Suprapubic skin (tissue), 4 donors: ENCODE data around the gene VKORC1. TPM values are rescaled to one million over a fixed set of nuclear protein-coding genes. Genes with fewer than 3 reads are reported as not detected.
"Not testable (repeated sequence)": the region's sequence is repeated elsewhere in the genome, so short reads cannot be mapped to it uniquely, and the experiment has no call there.

Experiments used
- DNase-seq, 2 donors: peaks; one replicate each; pipeline ENCODE4 v3.0.0-alpha.2; 2019; ENCODE audit warnings: low spot score in 2 of 2
- H3K27ac ChIP-seq: fragments of 200-600 bp; sonication (generic); one replicate; pipeline ENCODE4 v1.5.1; 2019
- H3K27me3 ChIP-seq: fragments of 200-600 bp; sonication (generic); one replicate; pipeline ENCODE4 v1.5.1; 2019
- H3K36me3 ChIP-seq: fragments of 200-600 bp; sonication (generic); one replicate; pipeline ENCODE4 v1.5.1; 2019
- H3K4me1 ChIP-seq: fragments of 200-600 bp; sonication (generic); one replicate; pipeline ENCODE4 v1.5.1; 2019
- H3K4me3 ChIP-seq: fragments of 200-600 bp; sonication (generic); one replicate; pipeline ENCODE4 v1.5.1; 2019; ENCODE audit warnings: mild to moderate bottlenecking
- H3K9me3 ChIP-seq: fragments of 200-600 bp; sonication (generic); one replicate; pipeline ENCODE4 v1.5.1; 2019
- CTCF ChIP-seq, 2 donors: fragments of 200-600 bp in 1 of 2; fragments of 450-650 bp in 1 of 2; sonication (generic) in 1 of 2; IDR thresholded peaks; one replicate each; pipeline ENCODE4 v1.5.1; 2016 to 2019; ENCODE audit warnings: antibody characterized with exemption in 2 of 2, mild to moderate bottlenecking in 1 of 2, moderate library complexity in 1 of 2
- EP300 ChIP-seq: sonication (generic); formaldehyde crosslinking; IDR thresholded peaks from one replicate; pipeline ENCODE4 v1.6.1; 2017; ENCODE audit warnings: antibody characterized with exemption
- POLR2A ChIP-seq, 2 donors: fragments of 450-650 bp; IDR thresholded peaks; one replicate each; pipeline ENCODE4 v1.6.1; 2017; ENCODE audit warnings: antibody characterized with exemption in 2 of 2, mild to moderate bottlenecking in 2 of 2, moderate library complexity in 2 of 2
- POLR2AphosphoS5 ChIP-seq, 3 donors: sonication (generic); formaldehyde crosslinking; IDR thresholded peaks; one replicate each; pipeline ENCODE4 v1.6.1; 2017; ENCODE audit warnings: antibody characterized with exemption in 3 of 3
- WGBS: methylation state at CpG from one replicate; pipeline ENCODE4 v1.1.5; 2018; 5-methylcytosine and 5-hydroxymethylcytosine counted together
- total RNA-seq, 4 donors: library from RNA; depleted of rRNA; stranded (reverse); fragments of >200 nt; gene quantifications; one replicate each; pipeline ENCODE4 v1.1.0, GENCODE V29; 2016

Gene VKORC1
- 10 to 100 TPM; 53.8 to 79.3 (median 68.0) TPM for total RNA-seq

GRCh38 chr16:31094424-31095120 lies at the start of gene VKORC1:
TSS of gene VKORC1 (minus strand) at chr16:31094797. CDS start at chr16:31094729, 68 bp downstream.
- H3K4me3 ChIP-seq, result peak within 1 kb of the TSS; percentile 87
- peaks cover 27% of the 10 kb centered on the region for H3K4me1 ChIP-seq
- H3K27me3 ChIP-seq, result no peaks in the 10 kb centered on the region
- no peak for TF ChIP-seq EP300
- peak in 1 of 2 donors; percentile 25 for TF ChIP-seq POLR2A (IDR thresholded peaks at IDR 0.05)
- peak in 2 of 3 donors; percentile 57 to 65 for TF ChIP-seq POLR2AphosphoS5 (IDR thresholded peaks at IDR 0.05)
- H3K36me3 ChIP-seq, result peaks cover 13% of the 10 kb centered on the region
- DNase-seq, result peak; percentile 97
- H3K9me3 ChIP-seq, result no peaks in the 10 kb centered on the region
- peak within 1 kb of the TSS; percentile 86 for H3K27ac ChIP-seq
- 0% methylated on average over 26 of the region's 69 CpGs for WGBS

- no peak overlapping the region for H3K4me3 ChIP-seq
- no peaks in the 10 kb centered on the region for H3K36me3 ChIP-seq
- 83% methylated on average over 8 of the region's 8 CpGs for WGBS
- no peak for TF ChIP-seq POLR2AphosphoS5 (IDR thresholded peaks at IDR 0.05)
- peaks cover 5% of the 10 kb centered on the region for H3K27me3 ChIP-seq
- H3K9me3 ChIP-seq, result no peaks in the 10 kb centered on the region
- no peak overlapping the region for H3K27ac ChIP-seq
- DNase-seq, result no peak
- H3K4me1 ChIP-seq, result peaks cover 46% of the 10 kb centered on the region
Measured at GRCh38 chr16:31143694-31144148, 49.1 kb upstream of the VKORC1 start.

GRCh38 chr16:31143011-31143693 lies 48.6 kb upstream of the VKORC1 start:
- peak overlapping the region; percentile 54 for H3K4me3 ChIP-seq
- TF ChIP-seq POLR2AphosphoS5 (IDR thresholded peaks at IDR 0.05) (no peak), EP300 (no peak), POLR2A (IDR thresholded peaks at IDR 0.05) (no peak), CTCF (IDR thresholded peaks at IDR 0.05) (no peak)
- H3K36me3 ChIP-seq, result no peaks in the 10 kb centered on the region
- DNase-seq, result no peak
- peak overlapping the region; percentile 80 for H3K27ac ChIP-seq
- peaks cover 46% of the 10 kb centered on the region for H3K4me1 ChIP-seq
- H3K27me3 ChIP-seq, result peaks cover under 1% of the 10 kb centered on the region
- 85% methylated on average over 9 of the region's 22 CpGs for WGBS
- no peaks in the 10 kb centered on the region for H3K9me3 ChIP-seq

GRCh38 chr16:31142109-31143010 lies 47.8 kb upstream of the VKORC1 start:
- TF ChIP-seq POLR2AphosphoS5 (IDR thresholded peaks at IDR 0.05) (peak in 2 of 3 donors; percentile 65 to 68), CTCF (IDR thresholded peaks at IDR 0.05) (peak; percentile 97 to 99), POLR2A (IDR thresholded peaks at IDR 0.05) (no peak)
- H3K27ac ChIP-seq, result peak overlapping the region; percentile 80
- no peaks in the 10 kb centered on the region for H3K36me3 ChIP-seq
- H3K4me1 ChIP-seq, result peaks cover 44% of the 10 kb centered on the region
- no peaks in the 10 kb centered on the region for H3K9me3 ChIP-seq
- H3K27me3 ChIP-seq, result no peaks in the 10 kb centered on the region
- peak overlapping the region; percentile 54 for H3K4me3 ChIP-seq
- peak; percentile 99 to 100 for DNase-seq
- WGBS, result 0% methylated on average over 15 of the region's 89 CpGs

- Histone ChIP-seq H3K4me1 (peaks cover 44% of the 10 kb centered on the region), H3K4me3 (peak overlapping the region; percentile 54), H3K27ac (peak overlapping the region; percentile 80), H3K27me3 (no peaks in the 10 kb centered on the region), H3K9me3 (no peaks in the 10 kb centered on the region), H3K36me3 (no peaks in the 10 kb centered on the region)
- no peak for TF ChIP-seq CTCF (IDR thresholded peaks at IDR 0.05)
- TF ChIP-seq POLR2AphosphoS5 (IDR thresholded peaks at IDR 0.05), result no peak
- TF ChIP-seq EP300, result no peak
- no peak for TF ChIP-seq POLR2A (IDR thresholded peaks at IDR 0.05)
- no peak for DNase-seq
- 17% methylated on average over 8 of the region's 10 CpGs for WGBS
Measured at GRCh38 chr16:31141489-31142108, 47.0 kb upstream of the VKORC1 start.

GRCh38 chr16:31141071-31141469 lies 46.5 kb upstream of the VKORC1 start:
- 74% methylated on average over 9 of the region's 9 CpGs for WGBS
- not testable (repeated sequence) for H3K27me3 ChIP-seq

More at GRCh38 chr16:31141071-31141469, 46.5 kb upstream of the VKORC1 start:
- Histone ChIP-seq H3K27ac (peak overlapping the region; percentile 80), H3K4me3 (peak overlapping the region; percentile 54), H3K4me1 (peaks cover 48% of the 10 kb centered on the region)
- DNase-seq, H3K9me3 ChIP-seq, H3K36me3 ChIP-seq: not testable (repeated sequence)
